ENCODE data around the gene DACH1.

DNA sequence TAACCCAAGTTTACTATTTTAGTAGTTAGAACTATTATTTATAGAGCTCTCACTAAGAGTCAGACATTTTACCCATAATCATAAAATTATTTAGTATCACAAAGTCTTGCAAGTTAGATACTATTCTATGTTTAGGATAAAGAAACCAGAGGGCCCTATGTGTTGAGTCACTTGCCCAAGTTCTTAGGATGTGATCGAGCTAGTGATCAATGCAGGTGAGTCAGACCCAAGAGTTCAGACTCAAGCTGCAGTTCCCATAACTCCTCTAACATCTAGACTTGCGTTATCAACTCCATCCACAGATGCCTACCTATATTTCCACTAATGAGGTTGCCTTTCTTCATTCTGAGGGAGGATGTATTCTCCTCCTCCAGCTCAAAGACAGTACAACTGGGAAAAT is 53.8 kb downstream of the DACH1 start:
- no peak for TF ChIP-seq EZH2 (IDR thresholded peaks at IDR 0.05; ENCODE audit: low read length, unreplicated experiment)
- TF ChIP-seq, protein P1, sequence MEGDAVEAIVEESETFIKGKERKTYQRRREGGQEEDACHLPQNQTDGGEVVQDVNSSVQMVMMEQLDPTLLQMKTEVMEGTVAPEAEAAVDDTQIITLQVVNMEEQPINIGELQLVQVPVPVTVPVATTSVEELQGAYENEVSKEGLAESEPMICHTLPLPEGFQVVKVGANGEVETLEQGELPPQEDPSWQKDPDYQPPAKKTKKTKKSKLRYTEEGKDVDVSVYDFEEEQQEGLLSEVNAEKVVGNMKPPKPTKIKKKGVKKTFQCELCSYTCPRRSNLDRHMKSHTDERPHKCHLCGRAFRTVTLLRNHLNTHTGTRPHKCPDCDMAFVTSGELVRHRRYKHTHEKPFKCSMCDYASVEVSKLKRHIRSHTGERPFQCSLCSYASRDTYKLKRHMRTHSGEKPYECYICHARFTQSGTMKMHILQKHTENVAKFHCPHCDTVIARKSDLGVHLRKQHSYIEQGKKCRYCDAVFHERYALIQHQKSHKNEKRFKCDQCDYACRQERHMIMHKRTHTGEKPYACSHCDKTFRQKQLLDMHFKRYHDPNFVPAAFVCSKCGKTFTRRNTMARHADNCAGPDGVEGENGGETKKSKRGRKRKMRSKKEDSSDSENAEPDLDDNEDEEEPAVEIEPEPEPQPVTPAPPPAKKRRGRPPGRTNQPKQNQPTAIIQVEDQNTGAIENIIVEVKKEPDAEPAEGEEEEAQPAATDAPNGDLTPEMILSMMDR (conservative IDR thresholded peaks at IDR 0.05; ENCODE audit: low read depth, low read length): no peak

Measured in PC-3 (cell line).